Measurements from ENCODE around the gene SLC26A1. TPM values are rescaled to one million over a fixed set of nuclear protein-coding genes. Genes with fewer than 3 reads are reported as not detected.

Gene SLC26A1
- total RNA-seq, 1 experiment from 2014 or later = 0.22 TPM

DNA sequence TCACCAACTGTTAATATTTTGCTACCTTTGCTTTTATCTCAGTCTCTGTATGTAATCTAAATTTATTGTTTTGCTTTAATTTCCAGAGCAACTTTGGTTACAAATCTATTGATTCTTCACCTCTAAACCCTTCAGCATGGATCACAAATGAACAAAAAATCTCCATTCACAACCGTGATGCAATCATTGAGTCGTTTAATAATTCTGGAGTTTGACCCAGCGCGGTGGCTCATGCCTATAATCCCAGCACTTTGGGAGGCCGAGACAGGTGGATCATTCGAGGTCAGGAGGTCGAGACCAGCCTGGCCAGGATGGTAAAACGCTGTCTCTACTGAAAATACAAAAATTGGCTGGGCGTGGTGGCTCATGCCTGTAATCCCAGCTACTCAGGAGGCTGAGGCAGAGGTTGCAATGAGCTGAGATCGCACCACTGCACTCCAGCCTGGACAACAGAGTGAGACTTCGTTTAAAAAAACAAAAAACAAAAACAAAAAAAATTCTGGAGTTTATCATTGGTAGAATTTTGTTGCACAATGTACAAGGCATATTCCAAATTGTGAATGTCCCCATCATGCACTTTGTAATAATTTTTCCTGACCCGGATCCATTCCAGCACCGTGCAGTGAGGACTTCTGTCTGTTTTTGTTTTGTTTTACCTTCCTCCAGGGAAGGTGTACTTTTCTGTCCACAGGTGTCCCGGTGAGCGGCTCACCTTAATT, 8.7 kb downstream of the SLC26A1 start (continued):
- no peak for TF ChIP-seq ZNF274 (IDR thresholded peaks at IDR 0.05; ENCODE audit: low read depth, low read length)

DNA sequence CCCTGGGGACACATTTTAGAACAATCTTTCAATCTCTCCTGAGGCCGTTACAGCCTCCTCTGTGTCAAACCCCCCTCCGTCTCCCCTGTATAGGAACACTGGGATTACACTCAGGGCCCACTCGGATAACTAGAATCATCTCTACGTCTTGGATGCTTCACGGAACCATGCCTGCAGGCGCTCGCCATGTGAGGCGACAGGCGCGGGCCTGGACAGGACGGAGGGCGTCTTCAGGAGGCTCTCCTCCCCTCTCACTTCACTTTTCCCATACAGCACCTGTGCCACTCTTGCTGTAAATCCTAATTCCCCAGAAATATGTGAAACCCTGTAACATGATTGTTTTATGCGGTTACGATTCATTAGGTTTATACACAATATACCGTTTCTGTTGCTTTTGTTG, 10.4 kb downstream of the SLC26A1 start:
- BruUV-seq (replicated peaks) = no TSS peak
- H3K4me3 ChIP-seq (replicated peaks in 1 of 2; ENCODE audit: low read depth in 1 of 2, low read length in 2 of 2) = no peak overlapping the region
- DNase-seq (ENCODE audit: low read depth, low spot score) = no peak
- H3K4me2 ChIP-seq (ENCODE audit: low read length) = no peak overlapping the region
- no peak overlapping the region for H2AFZ ChIP-seq (ENCODE audit: low read depth, low read length, poor library complexity, severe bottlenecking)
- no peaks in the 10 kb centered on the region for H3K9me3 ChIP-seq (ENCODE audit: control insufficient read depth in 1 of 2, insufficient read depth in 1 of 2, low read depth in 1 of 2, low read length in 2 of 2)
- H3K9me2 ChIP-seq (ENCODE audit: insufficient read depth) = no peaks in the 10 kb centered on the region
- CTCF ChIA-PET = no interaction called here
- RAD21 ChIA-PET (ENCODE audit: low non-redundant PET in 1 of 2, low total read pairs in 2 of 2, uncharacterized antibody in 2 of 2, unreplicated experiment in 2 of 2) = no interaction called here
- H4K20me1 ChIP-seq (ENCODE audit: insufficient read depth) = no peaks in the 10 kb centered on the region
- H3K9ac ChIP-seq (ENCODE audit: low read length) = no peak overlapping the region
- POLR2A ChIA-PET = no interaction called here
- intact Hi-C loops (cut with micrococcal nuclease) = loop anchor here (10.0 kb wide), 2 partner anchors 218 to 378 kb away; no protein-coding TSS in a partner anchor
- TF ChIP-seq POLR2A (IDR thresholded peaks at IDR 0.05; ENCODE audit: borderline replicate concordance, extremely low read depth, insufficient read depth, insufficient read length) = no peak
- TF ChIP-seq EZH2 (IDR thresholded peaks at IDR 0.05) = no peak
- no peak for TF ChIP-seq ELF1 (IDR thresholded peaks at IDR 0.05; ENCODE audit: borderline replicate concordance, low read depth)
- no peak for TF ChIP-seq TCF7L2 (IDR thresholded peaks at IDR 0.05; ENCODE audit: borderline replicate concordance, extremely low read depth, insufficient read depth, insufficient read length)
- no peak for TF ChIP-seq SP1 (IDR thresholded peaks at IDR 0.05; ENCODE audit: low read depth)
- TF ChIP-seq CBX3 (IDR thresholded peaks at IDR 0.05; ENCODE audit: low read depth) = no peak
- TF ChIP-seq FOSL1 (IDR thresholded peaks at IDR 0.05; ENCODE audit: low read depth) = no peak
- TF ChIP-seq, protein P1, sequence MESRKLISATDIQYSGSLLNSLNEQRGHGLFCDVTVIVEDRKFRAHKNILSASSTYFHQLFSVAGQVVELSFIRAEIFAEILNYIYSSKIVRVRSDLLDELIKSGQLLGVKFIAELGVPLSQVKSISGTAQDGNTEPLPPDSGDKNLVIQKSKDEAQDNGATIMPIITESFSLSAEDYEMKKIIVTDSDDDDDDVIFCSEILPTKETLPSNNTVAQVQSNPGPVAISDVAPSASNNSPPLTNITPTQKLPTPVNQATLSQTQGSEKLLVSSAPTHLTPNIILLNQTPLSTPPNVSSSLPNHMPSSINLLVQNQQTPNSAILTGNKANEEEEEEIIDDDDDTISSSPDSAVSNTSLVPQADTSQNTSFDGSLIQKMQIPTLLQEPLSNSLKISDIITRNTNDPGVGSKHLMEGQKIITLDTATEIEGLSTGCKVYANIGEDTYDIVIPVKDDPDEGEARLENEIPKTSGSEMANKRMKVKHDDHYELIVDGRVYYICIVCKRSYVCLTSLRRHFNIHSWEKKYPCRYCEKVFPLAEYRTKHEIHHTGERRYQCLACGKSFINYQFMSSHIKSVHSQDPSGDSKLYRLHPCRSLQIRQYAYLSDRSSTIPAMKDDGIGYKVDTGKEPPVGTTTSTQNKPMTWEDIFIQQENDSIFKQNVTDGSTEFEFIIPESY (IDR thresholded peaks at IDR 0.05; ENCODE audit: extremely low read depth, insufficient replicate concordance, low read length) = no peak
- TF ChIP-seq CEBPB (IDR thresholded peaks at IDR 0.05; ENCODE audit: low read depth) = no peak
- TF ChIP-seq, protein P2, sequence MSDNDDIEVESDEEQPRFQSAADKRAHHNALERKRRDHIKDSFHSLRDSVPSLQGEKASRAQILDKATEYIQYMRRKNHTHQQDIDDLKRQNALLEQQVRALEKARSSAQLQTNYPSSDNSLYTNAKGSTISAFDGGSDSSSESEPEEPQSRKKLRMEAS (IDR thresholded peaks at IDR 0.05) = no peak
- TF ChIP-seq, protein P3, sequence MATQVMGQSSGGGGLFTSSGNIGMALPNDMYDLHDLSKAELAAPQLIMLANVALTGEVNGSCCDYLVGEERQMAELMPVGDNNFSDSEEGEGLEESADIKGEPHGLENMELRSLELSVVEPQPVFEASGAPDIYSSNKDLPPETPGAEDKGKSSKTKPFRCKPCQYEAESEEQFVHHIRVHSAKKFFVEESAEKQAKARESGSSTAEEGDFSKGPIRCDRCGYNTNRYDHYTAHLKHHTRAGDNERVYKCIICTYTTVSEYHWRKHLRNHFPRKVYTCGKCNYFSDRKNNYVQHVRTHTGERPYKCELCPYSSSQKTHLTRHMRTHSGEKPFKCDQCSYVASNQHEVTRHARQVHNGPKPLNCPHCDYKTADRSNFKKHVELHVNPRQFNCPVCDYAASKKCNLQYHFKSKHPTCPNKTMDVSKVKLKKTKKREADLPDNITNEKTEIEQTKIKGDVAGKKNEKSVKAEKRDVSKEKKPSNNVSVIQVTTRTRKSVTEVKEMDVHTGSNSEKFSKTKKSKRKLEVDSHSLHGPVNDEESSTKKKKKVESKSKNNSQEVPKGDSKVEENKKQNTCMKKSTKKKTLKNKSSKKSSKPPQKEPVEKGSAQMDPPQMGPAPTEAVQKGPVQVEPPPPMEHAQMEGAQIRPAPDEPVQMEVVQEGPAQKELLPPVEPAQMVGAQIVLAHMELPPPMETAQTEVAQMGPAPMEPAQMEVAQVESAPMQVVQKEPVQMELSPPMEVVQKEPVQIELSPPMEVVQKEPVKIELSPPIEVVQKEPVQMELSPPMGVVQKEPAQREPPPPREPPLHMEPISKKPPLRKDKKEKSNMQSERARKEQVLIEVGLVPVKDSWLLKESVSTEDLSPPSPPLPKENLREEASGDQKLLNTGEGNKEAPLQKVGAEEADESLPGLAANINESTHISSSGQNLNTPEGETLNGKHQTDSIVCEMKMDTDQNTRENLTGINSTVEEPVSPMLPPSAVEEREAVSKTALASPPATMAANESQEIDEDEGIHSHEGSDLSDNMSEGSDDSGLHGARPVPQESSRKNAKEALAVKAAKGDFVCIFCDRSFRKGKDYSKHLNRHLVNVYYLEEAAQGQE (IDR thresholded peaks at IDR 0.05; ENCODE audit: low read depth) = no peak
- TF ChIP-seq ZFX (IDR thresholded peaks at IDR 0.05) = no peak
- no peak for TF ChIP-seq RAD21 (IDR thresholded peaks at IDR 0.05; ENCODE audit: low read depth)
- H3K4me1 ChIP-seq (ENCODE audit: control insufficient read depth in 1 of 2, insufficient read depth in 2 of 2, low read length in 2 of 2) = peaks cover 10 to 35% of the 10 kb centered on the region in 2 experiments
- H3K36me3 ChIP-seq (ENCODE audit: control insufficient read depth in 1 of 2, insufficient read depth in 2 of 2, low read length in 2 of 2) = no peaks in the 10 kb centered on the region
- no peaks in the 10 kb centered on the region for H3K79me2 ChIP-seq (ENCODE audit: insufficient read depth, low read length)
- no peak for ATAC-seq
- H3K27me3 ChIP-seq (ENCODE audit: insufficient read depth, low read length) = no peaks in the 10 kb centered on the region
- H3K27ac ChIP-seq (ENCODE audit: low read depth, low read length) = no peak overlapping the region
